HG03103 (cell line): ENCODE data around the gene TAGLN.
"Not testable (repeated sequence)": the region's sequence is repeated elsewhere in the genome, so short reads cannot be mapped to it uniquely, and the experiment has no call there.

Source experiments
- ATAC-seq: cut with Tn5 transposase; IDR thresholded peaks from one replicate; pipeline ENCODE4 v1.9.1; 2021; ENCODE audit warnings: low read depth; ENCODE audit not compliant: unreplicated experiment

The TAGLN gene

GRCh38 chr11:117180661-117181585 lies 18.2 kb upstream of the TAGLN start:
- no peak for ATAC-seq

DNA sequence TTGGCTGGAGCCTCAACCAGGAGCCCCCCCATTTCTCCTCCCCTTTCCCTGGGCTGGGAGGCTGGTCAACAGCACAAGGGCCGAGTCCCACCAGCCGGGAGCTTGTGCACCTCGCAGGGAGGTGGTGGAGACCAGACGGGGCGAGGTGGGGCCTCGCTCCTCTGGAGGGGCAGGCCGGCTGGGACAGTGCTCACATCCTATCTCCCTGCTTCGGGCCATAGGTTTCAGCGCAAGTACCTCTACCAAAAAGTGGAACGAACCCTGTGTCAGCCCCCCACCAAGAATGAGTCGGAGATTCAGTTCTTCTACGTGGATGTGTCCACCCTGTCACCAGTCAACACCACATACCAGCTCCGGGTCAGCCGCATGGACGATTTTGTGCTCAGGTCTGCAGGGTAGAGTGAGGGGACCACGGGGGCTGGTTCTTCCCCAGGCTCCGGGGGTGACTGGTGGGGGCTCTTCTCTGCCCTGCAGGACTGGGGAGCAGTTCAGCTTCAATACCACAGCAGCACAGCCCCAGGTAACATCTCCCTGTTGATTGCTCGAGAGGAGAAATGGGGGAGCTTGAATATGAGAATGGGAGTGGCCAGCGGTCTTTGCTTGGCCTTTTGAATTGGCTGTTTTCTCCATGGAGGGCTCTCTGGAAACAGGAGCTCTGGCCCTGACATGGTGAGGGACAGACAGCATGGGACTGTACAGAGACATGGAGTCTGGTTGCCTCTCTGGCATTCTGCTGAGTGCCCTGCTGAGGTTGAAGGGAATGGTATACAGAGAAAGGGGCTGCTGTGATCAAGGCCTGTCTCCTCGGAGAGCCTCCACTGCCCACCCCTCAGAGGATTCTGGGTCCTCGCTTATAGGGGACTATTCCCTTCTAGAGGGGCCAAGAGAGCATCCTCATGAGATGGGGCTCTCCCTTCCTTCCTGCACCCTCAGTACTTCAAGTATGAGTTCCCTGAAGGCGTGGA lies 17.3 kb upstream of the TAGLN start:
- no peak for ATAC-seq

- ATAC-seq: no peak
Measured at GRCh38 chr11:117182551-117182935, 16.6 kb upstream of the TAGLN start.

DNA sequence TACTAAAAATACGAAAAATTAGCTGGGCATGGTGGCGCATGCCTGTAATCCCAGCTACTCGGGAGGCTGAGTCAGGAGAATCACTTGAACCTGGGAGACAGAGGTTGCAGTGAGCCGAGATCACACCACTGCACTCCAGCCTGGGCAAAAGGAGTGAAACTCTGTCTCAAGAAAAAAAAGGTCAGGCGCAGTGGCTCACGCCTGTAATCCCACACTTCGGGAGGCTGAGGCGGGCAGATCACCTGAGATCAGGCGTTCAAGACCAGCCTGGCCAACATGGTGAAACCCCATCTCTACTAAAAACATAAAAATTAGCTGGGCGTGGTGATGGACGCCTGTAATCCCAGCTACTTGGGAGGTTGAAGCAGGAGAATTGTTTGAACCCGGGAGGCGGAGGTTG lies 16.0 kb upstream of the TAGLN start:
- ATAC-seq: not testable (repeated sequence)

- ATAC-seq: no peak
Measured at GRCh38 chr11:117183724-117184349, 15.3 kb upstream of the TAGLN start.

GRCh38 chr11:117185736-117186430 lies 13.3 kb upstream of the TAGLN start:
- no peak for ATAC-seq

GRCh38 chr11:117186431-117186761 lies 12.8 kb upstream of the TAGLN start:
- no peak for ATAC-seq

DNA sequence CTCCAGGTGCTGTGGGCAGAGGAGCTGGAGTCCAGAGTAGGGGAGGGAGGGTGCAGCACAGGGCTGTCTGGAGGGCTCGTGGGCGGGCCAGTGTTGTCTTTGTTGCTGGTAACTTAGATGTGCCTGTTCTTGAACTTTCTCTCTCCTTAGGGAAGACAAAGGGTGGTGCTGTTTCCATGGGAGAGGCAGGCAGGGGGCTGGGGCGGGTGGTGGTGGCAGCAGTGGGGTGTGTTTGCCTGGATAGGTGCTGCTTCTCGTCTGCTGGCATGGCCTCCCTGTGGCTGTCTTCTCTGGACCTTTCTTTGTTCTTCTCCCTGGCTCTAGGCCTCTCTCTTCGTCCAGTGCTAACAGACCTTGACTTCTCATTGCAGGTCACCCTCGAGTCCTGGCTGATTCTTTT lies 12.2 kb upstream of the TAGLN start:
- ATAC-seq: no peak

DNA sequence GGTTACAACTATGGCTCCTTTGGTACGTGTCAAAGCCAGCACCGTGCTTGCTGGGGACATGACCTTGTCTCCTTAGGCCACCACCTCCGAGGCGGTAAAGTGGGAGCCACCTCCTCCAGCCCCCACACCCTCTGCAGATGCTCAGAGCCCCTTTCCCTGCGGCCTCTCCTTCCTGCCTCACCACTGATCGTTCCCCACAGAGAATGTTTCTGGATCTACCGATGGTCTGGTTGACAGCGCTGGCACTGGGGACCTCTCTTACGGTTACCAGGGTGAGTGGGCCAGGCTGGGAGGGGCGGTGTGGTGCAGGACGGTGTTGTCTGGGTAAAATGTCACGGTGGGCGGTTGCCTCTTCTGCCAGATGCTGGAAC lies 11.8 kb upstream of the TAGLN start:
- no peak for ATAC-seq

- no peak for ATAC-seq
Measured at GRCh38 chr11:117187799-117188481, 11.2 kb upstream of the TAGLN start.

DNA sequence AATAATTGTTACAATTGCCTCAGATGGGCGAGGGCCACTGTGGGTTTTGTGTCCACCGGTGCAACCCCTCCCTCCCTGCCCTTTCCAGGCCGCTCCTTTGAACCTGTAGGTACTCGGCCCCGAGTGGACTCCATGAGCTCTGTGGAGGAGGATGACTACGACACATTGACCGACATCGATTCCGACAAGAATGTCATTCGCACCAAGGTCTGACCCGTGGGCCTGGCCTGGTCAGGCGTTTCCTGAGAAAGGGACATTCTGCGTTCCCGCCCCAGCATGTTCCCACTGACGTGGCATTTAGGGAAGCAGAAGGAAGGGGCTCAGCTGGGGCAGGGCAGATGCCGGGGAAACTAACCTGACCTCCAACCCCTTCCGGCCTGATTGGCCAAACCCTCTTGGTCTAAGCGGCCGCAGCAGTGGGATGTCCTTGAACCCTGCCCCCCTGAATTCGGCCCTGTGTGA lies 10.5 kb upstream of the TAGLN start:
- ATAC-seq: no peak

DNA sequence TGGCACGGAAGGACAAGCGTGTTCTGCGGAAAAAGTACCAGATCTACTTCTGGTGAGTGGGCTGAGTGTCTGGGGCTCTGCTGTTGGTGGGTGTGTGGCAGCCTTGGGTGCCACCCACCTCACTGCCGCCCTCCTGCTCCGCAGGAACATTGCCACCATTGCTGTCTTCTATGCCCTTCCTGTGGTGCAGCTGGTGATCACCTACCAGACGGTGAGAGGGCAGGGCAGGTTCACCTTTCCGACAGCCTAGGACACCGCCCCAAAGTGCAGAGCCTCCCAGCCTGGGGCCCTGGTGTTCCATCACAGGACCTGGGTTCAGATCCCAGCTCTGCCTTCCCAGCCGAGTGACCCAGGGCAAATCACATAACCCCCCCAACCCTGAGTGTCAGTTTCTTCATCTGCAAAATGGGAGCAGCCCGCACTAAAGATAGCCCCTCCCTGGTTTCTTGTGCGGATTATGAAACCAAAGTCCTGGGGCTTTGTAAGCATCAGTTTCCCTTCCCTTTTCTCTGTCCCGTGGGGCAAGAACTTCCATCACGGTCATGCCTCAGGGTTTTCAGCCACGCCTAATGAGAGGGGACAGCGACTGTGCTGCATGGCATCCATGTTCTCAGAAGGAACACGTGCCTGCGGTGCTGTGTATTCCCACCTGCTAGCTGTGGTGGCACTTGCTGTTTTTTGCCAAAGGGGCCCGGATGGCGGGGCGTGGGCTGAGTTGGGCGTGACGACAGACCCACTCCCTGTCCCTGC lies 9.8 kb upstream of the TAGLN start:
- ATAC-seq: peak; percentile 43

GRCh38 chr11:117189941-117190544 lies 9.1 kb upstream of the TAGLN start:
- no peak for ATAC-seq

- no peak for ATAC-seq
Measured at GRCh38 chr11:117191680-117192400, 7.3 kb upstream of the TAGLN start.

- ATAC-seq: no peak
Measured at GRCh38 chr11:117192401-117192875, 6.7 kb upstream of the TAGLN start.

GRCh38 chr11:117193130-117194020 lies 5.8 kb upstream of the TAGLN start:
- ATAC-seq: no peak

- no peak for ATAC-seq
Measured at GRCh38 chr11:117194267-117194666, 4.9 kb upstream of the TAGLN start.
